Muscle layer of duodenum (tissue), 2 donors: ENCODE results near the gene TCL1A.
"Not testable (repeated sequence)": the region's sequence is repeated elsewhere in the genome, so short reads cannot be mapped to it uniquely, and the experiment has no call there.

Experiments used
- H3K27ac ChIP-seq: one replicate; pipeline ENCODE4 v1.7.0; 2013; ENCODE audit warnings: mild to moderate bottlenecking, low read length
- H3K27me3 ChIP-seq: one replicate; pipeline ENCODE4 v1.7.0; 2013; ENCODE audit warnings: low read depth, mild to moderate bottlenecking, control low read depth, low read length
- H3K36me3 ChIP-seq, 2 donors: one replicate each; pipeline ENCODE4 v1.7.0; 2013; ENCODE audit warnings: low read length in 2 of 2, control low read depth in 1 of 2, mild to moderate bottlenecking in 1 of 2; ENCODE audit not compliant: insufficient read depth in 2 of 2, control insufficient read depth in 1 of 2
- H3K4me1 ChIP-seq, 2 donors: one replicate each; pipeline ENCODE4 v1.7.0; 2013; ENCODE audit warnings: low read length in 2 of 2, mild to moderate bottlenecking in 2 of 2, control low read depth in 1 of 2, moderate library complexity in 1 of 2; ENCODE audit not compliant: insufficient read depth in 2 of 2, control insufficient read depth in 1 of 2
- H3K4me3 ChIP-seq, 2 donors: one replicate each; pipeline ENCODE4 v1.7.0; 2013; ENCODE audit warnings: low read length in 2 of 2, low read depth in 1 of 2, mild to moderate bottlenecking in 1 of 2
- H3K9me3 ChIP-seq, 2 donors: one replicate each; pipeline ENCODE4 v1.7.0; 2013; ENCODE audit warnings: low read length in 2 of 2, control low read depth in 1 of 2, mild to moderate bottlenecking in 1 of 2; ENCODE audit not compliant: control insufficient read depth in 1 of 2
- donor health status: healthy.

The TCL1A gene

GRCh38 chr14:95668235-95668772 is 45.6 kb downstream of the TCL1A start:
- Histone ChIP-seq H3K36me3 (no peaks in the 10 kb centered on the region), H3K27ac (no peak overlapping the region), H3K9me3 (no peaks in the 10 kb centered on the region), H3K4me3 (no peak overlapping the region), H3K4me1 (no peaks in the 10 kb centered on the region), H3K27me3 (no peaks in the 10 kb centered on the region)

DNA sequence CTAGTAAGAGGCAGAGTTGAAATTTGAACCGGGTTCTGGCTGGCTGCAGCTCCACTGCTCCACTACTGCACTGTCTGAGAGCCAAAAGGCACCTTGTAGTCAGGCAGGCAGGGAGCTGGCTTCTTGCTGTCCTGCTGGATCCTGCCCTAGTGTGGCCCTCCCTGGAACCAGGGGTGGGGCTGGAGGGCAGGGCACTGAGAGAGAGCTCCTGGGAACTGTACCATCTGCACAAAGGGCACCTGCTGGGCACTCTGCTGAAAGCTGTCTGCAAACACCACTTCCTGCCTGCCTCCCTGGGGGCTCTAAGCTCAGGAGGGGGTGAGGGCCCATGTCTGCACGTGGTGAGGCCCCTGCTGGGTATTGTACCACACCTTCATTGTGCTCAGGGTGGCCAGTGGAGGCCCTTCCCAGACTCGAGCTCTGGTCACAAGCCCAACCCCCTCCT is 46.7 kb downstream of the TCL1A start:
- H3K4me3 ChIP-seq = no peak overlapping the region
- H3K36me3 ChIP-seq = no peaks in the 10 kb centered on the region
- H3K9me3 ChIP-seq = no peaks in the 10 kb centered on the region
- no peak overlapping the region for H3K27ac ChIP-seq
- no peaks in the 10 kb centered on the region for H3K4me1 ChIP-seq
- no peaks in the 10 kb centered on the region for H3K27me3 ChIP-seq

DNA sequence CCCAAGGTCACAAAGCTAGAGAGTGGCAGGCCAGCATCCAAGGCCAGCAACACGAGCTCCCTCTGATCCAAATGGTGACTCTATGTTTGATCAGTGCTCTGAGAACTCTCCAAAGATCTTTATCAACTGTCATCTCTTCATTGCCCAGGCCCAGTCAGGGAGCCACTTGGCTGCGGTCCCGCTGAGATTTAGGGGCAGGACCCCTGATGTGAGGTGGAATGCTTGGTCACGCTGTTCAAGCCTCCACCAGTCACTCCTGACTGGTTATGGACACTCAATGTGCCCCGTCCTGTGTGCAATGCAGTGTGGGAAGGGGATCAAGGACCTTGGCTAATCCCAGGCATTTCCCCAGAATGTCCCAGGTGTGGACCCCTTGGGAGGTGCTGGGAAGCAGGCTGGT is 47.5 kb downstream of the TCL1A start:
- no peak overlapping the region for H3K4me3 ChIP-seq
- H3K9me3 ChIP-seq = no peaks in the 10 kb centered on the region
- H3K4me1 ChIP-seq = no peaks in the 10 kb centered on the region
- H3K27ac ChIP-seq = no peak overlapping the region
- H3K36me3 ChIP-seq = no peaks in the 10 kb centered on the region
- H3K27me3 ChIP-seq = no peaks in the 10 kb centered on the region

- H3K4me3 ChIP-seq, H3K4me1 ChIP-seq: not testable (repeated sequence)
Observed at GRCh38 chr14:95665530-95665929, 48.4 kb downstream of the TCL1A start.

DNA sequence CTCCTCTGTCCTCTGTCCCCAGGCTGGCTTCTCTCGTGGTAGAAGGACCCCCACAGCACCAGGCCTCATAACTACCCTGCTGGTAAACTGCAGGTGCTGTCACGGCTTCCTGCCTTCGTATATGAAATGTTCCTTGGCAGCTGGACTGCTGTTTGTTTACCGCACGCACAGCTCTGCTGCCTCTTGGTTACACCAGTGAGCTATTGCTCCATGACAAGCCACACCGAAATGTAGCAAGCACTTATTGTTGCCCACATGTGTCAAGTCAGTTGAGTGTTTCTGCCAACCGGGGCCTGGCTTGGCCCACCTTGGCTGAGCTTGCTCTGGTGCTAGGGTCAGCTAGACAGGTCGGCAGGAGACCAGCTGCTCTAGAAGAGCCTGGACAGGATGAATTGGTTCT is 49.4 kb downstream of the TCL1A start:
- H3K9me3 ChIP-seq = no peaks in the 10 kb centered on the region
- peaks cover 5% of the 10 kb centered on the region for H3K27me3 ChIP-seq
- H3K4me3 ChIP-seq = no peak overlapping the region
- H3K4me1 ChIP-seq = no peaks in the 10 kb centered on the region
- H3K36me3 ChIP-seq = no peaks in the 10 kb centered on the region
- no peak overlapping the region for H3K27ac ChIP-seq

More at GRCh38 chr14:95665530-95665929, 48.4 kb downstream of the TCL1A start:
- H3K36me3 ChIP-seq, H3K27ac ChIP-seq, H3K27me3 ChIP-seq, H3K9me3 ChIP-seq: not testable (repeated sequence)

GRCh38 chr14:95664066-95664465 is 49.9 kb downstream of the TCL1A start:
- Histone ChIP-seq H3K27me3 (peaks cover 5% of the 10 kb centered on the region), H3K4me1 (no peaks in the 10 kb centered on the region), H3K36me3 (no peaks in the 10 kb centered on the region), H3K4me3 (no peak overlapping the region), H3K9me3 (no peaks in the 10 kb centered on the region), H3K27ac (no peak overlapping the region)

DNA sequence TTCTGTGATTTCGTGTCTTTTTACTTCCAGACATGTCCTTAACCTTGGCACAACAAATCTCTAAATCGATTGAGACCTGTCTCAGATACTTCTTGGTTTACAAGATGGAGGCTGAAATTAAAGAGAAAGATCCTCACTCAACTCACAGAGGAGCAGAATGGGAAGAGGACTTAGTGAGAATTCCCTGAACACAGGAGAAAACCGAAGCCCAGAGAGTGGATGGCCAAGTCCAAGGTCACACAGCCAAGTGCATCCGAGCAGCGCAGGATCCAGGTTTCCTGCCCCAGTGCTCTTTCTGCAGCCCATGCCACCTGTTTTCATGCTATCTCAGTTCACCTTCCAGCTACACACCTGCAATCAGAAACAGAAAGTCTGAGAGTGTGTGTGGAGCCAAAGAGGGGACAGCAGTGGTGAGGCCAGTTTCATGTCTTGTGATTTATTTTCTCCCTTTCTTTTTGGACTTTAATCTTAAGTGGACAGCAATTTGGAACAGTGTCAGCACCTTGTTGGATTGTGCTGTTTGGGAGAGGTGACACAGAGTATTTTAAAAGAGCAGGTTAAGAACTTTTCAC is 50.6 kb downstream of the TCL1A start:
- Histone ChIP-seq H3K36me3 (no peaks in the 10 kb centered on the region), H3K27ac (no peak overlapping the region), H3K27me3 (peaks cover 5% of the 10 kb centered on the region), H3K9me3 (no peaks in the 10 kb centered on the region), H3K4me1 (no peaks in the 10 kb centered on the region), H3K4me3 (peak overlapping the region in 1 of 2 donors; percentile 8)

GRCh38 chr14:95662376-95663186 is 51.3 kb downstream of the TCL1A start:
- Histone ChIP-seq H3K27ac (no peak overlapping the region), H3K27me3 (peaks cover 5% of the 10 kb centered on the region), H3K4me3 (peak overlapping the region in 1 of 2 donors; percentile 8), H3K36me3 (no peaks in the 10 kb centered on the region), H3K9me3 (no peaks in the 10 kb centered on the region), H3K4me1 (no peaks in the 10 kb centered on the region)

GRCh38 chr14:95660651-95661515 is 53.0 kb downstream of the TCL1A start:
- H3K27ac ChIP-seq = no peak overlapping the region
- peaks cover 5% of the 10 kb centered on the region for H3K27me3 ChIP-seq
- no peaks in the 10 kb centered on the region for H3K36me3 ChIP-seq
- no peaks in the 10 kb centered on the region for H3K9me3 ChIP-seq
- H3K4me3 ChIP-seq = no peak overlapping the region
- H3K4me1 ChIP-seq = no peaks in the 10 kb centered on the region

DNA sequence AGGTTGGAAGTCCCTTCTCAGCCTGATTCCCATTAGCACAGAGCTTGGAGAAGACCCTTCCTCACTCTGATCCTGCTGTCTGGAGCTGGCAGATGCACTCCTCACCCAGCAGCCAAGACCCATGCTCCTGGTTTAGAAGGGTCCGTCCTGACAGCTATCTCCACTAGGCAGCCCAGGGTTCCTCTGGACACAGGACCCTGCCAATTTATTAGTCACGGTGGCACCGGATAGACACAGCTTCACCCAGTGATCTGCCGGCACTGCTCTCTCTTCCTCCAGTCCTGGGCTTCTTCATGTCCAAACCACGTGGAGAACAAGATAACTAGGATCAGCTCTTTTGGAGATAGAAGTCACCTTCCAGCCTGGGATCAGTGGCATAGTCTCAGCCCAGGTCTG is 53.9 kb downstream of the TCL1A start:
- Histone ChIP-seq H3K4me3 (no peak overlapping the region), H3K27ac (no peak overlapping the region), H3K36me3 (no peaks in the 10 kb centered on the region), H3K27me3 (peaks cover 5% of the 10 kb centered on the region), H3K4me1 (no peaks in the 10 kb centered on the region), H3K9me3 (no peaks in the 10 kb centered on the region)
